Activated effector memory CD4-positive, alpha-beta T cell treated with Interleukin-2 at 50 U/mL for 16 hours (primary cell): ENCODE data around the gene CFL1.

Source experiments
- DNase-seq: peaks from one replicate; pipeline ENCODE4 v3.0.0-alpha.2; 2020

Gene CFL1

GRCh38 chr11:65829459-65829858 lies 28.5 kb downstream of the CFL1 start:
- DNase-seq: no peak

- DNase-seq: no peak
These were observed 30.8 kb downstream of the CFL1 start for GRCh38 chr11:65826984-65827735.

- no peak for DNase-seq
These were observed 35.0 kb downstream of the CFL1 start for GRCh38 chr11:65822776-65823528.

- DNase-seq: no peak
These were observed 36.9 kb downstream of the CFL1 start for GRCh38 chr11:65821107-65821506.

- peak; percentile 89 for DNase-seq
These were observed 39.9 kb downstream of the CFL1 start for GRCh38 chr11:65817835-65818680.

GRCh38 chr11:65817312-65817834 lies 40.6 kb downstream of the CFL1 start:
- DNase-seq: no peak

GRCh38 chr11:65816696-65817095 lies 41.3 kb downstream of the CFL1 start:
- DNase-seq: no peak

GRCh38 chr11:65814986-65815565 lies 42.9 kb downstream of the CFL1 start:
- no peak for DNase-seq

GRCh38 chr11:65814131-65814985 lies 43.6 kb downstream of the CFL1 start:
- DNase-seq: no peak

- no peak for DNase-seq
These were observed 46.1 kb downstream of the CFL1 start for GRCh38 chr11:65811764-65812475.

GRCh38 chr11:65810046-65810868 lies 47.7 kb downstream of the CFL1 start:
- DNase-seq: no peak

GRCh38 chr11:65809496-65809895 lies 48.5 kb downstream of the CFL1 start:
- no peak for DNase-seq

GRCh38 chr11:65808744-65809341 lies 49.1 kb downstream of the CFL1 start:
- DNase-seq: no peak

GRCh38 chr11:65806979-65807378 lies 51.0 kb downstream of the CFL1 start:
- no peak for DNase-seq
